ENCODE results near the gene C2CD4A. TPM values are rescaled to one million over a fixed set of nuclear protein-coding genes. Genes with fewer than 3 reads are reported as not detected.

Gene C2CD4A
- total and polyA plus RNA-seq, 2 donors (not counting 3 experiments of a cell fraction or from before 2014, with no cell fraction given), result 0.33 to 0.46 TPM

GRCh38 chr15:62035256-62035924 lies 31.4 kb upstream of the C2CD4A start:
- Histone ChIP-seq H3K9me3 (replicated peaks; ENCODE audit: control insufficient read depth, insufficient read depth, low read length) (no peaks in the 10 kb centered on the region), H3K9me1 (replicated peaks; ENCODE audit: control insufficient read depth, extremely low read depth, insufficient read depth, low read length) (no peaks in the 10 kb centered on the region), H3K4me1 (ENCODE audit: control insufficient read depth, extremely low read depth, insufficient read depth, low read length) (peaks cover 17% of the 10 kb centered on the region), H3K4me3 (replicated peaks in 1 of 3; ENCODE audit: insufficient read depth in 1 of 3, low read depth in 1 of 3, low read length in 3 of 3) (no peak overlapping the region), H3K9ac (replicated peaks; ENCODE audit: extremely low read depth, insufficient read depth, low read length) (no peak overlapping the region), H4K20me1 (replicated peaks; ENCODE audit: control insufficient read depth, extremely low read depth, insufficient read depth, low read length) (no peaks in the 10 kb centered on the region), H3K4me2 (ENCODE audit: insufficient read depth, low read length) (peak overlapping the region; percentile 51), H3K79me2 (ENCODE audit: control insufficient read depth, insufficient read depth, low read length) (no peaks in the 10 kb centered on the region), H2AFZ (ENCODE audit: low read depth, low read length) (no peak overlapping the region), H3K36me3 (ENCODE audit: control insufficient read depth in 2 of 2, extremely low read depth in 1 of 2, insufficient read depth in 2 of 2, low read length in 2 of 2) (no peaks in the 10 kb centered on the region), H3K27me3 (ENCODE audit: control insufficient read depth in 2 of 2, insufficient read depth in 2 of 2, low read length in 2 of 2) (no peaks in the 10 kb centered on the region), H3K27ac (ENCODE audit: insufficient read depth, low read depth, low read length) (peak overlapping the region; percentile 21)
- peak; percentile 74 for DNase-seq (ENCODE audit: low read depth, low spot score)
- TF ChIP-seq POLR2AphosphoS5 (IDR thresholded peaks at IDR 0.05; ENCODE audit: insufficient read depth, low read depth, low read length) (no peak), CTCF (IDR thresholded peaks at IDR 0.05; ENCODE audit: extremely low read depth in 1 of 2, insufficient read depth in 1 of 2, low read depth in 1 of 2, low read length in 2 of 2) (no peak), GATA2 (IDR thresholded peaks at IDR 0.05; ENCODE audit: insufficient read depth, insufficient read length, low read depth, low read length) (no peak), MYC (IDR thresholded peaks at IDR 0.05; ENCODE audit: low read depth, low read length) (no peak), JUN (IDR thresholded peaks at IDR 0.05; ENCODE audit: borderline replicate concordance, insufficient read depth, insufficient read length, low read depth) (peak; percentile 63), POLR2A (IDR thresholded peaks at IDR 0.05; ENCODE audit: low read depth, low read length) (no peak), EZH2 (IDR thresholded peaks at IDR 0.05; ENCODE audit: borderline replicate concordance, low read depth, low read length, severe bottlenecking) (no peak), FOS (IDR thresholded peaks at IDR 0.05; ENCODE audit: borderline replicate concordance, insufficient read depth, low read length) (peak; percentile 74)
- TF ChIP-seq, protein P1, sequence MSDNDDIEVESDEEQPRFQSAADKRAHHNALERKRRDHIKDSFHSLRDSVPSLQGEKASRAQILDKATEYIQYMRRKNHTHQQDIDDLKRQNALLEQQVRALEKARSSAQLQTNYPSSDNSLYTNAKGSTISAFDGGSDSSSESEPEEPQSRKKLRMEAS (IDR thresholded peaks at IDR 0.05; ENCODE audit: insufficient read depth, insufficient read length), result no peak
- dilution Hi-C loops (cut with MboI; ENCODE audit: extremely low pct_ligation_motif_present, low sequenced_read_pairs) (no loop called here), intact Hi-C loops (cut with micrococcal nuclease) (no loop called here)
- POLR2A ChIA-PET, result no interaction called here
- CTCF ChIA-PET, result interaction anchor here (0.7 to 3.2 kb wide), 9 partner anchors 9 to 219 kb away, joined by 3 to 22 read pairs (median 4); partner anchors contain the start of gene VPS13C
- no peak for FAIRE-seq
- BruUV-seq (replicated peaks), result no TSS peak
